Nephron progenitor cell (in vitro differentiated cells): Measurements from ENCODE around the gene PRIMA1.

Experiments used
- DNase-seq: peaks from one replicate; pipeline ENCODE4 v3.0.0; 2021
- H3K27ac Mint-ChIP-seq: 2 replicates; pipeline ENCODE4 v1.8.0; 2021; ENCODE audit warnings: mild to moderate bottlenecking, moderate library complexity, mixed read lengths
- H3K27me3 Mint-ChIP-seq: 2 replicates; pipeline ENCODE4 v1.8.0; 2021; ENCODE audit warnings: mild to moderate bottlenecking, low read depth, mixed read lengths; ENCODE audit not compliant: poor library complexity
- H3K36me3 Mint-ChIP-seq: 2 replicates; pipeline ENCODE4 v1.8.0; 2021; ENCODE audit warnings: low read depth, mixed read lengths
- H3K4me1 Mint-ChIP-seq: 2 replicates; pipeline ENCODE4 v1.8.0; 2021; ENCODE audit warnings: mixed read lengths
- H3K4me3 Mint-ChIP-seq: 2 replicates; pipeline ENCODE4 v1.8.0; 2021; ENCODE audit warnings: mild to moderate bottlenecking, moderate library complexity, mixed read lengths
- H3K9me3 Mint-ChIP-seq: 2 replicates; pipeline ENCODE4 v1.8.0; 2021; ENCODE audit warnings: mild to moderate bottlenecking, moderate library complexity, mixed read lengths
- CTCF ChIP-seq: fragments of 200-600 bp; sonication (generic); IDR thresholded peaks from 2 replicates; pipeline ENCODE4 v1.5.0; 2021; ENCODE audit warnings: antibody characterized with exemption

PRIMA1 gene

DNA sequence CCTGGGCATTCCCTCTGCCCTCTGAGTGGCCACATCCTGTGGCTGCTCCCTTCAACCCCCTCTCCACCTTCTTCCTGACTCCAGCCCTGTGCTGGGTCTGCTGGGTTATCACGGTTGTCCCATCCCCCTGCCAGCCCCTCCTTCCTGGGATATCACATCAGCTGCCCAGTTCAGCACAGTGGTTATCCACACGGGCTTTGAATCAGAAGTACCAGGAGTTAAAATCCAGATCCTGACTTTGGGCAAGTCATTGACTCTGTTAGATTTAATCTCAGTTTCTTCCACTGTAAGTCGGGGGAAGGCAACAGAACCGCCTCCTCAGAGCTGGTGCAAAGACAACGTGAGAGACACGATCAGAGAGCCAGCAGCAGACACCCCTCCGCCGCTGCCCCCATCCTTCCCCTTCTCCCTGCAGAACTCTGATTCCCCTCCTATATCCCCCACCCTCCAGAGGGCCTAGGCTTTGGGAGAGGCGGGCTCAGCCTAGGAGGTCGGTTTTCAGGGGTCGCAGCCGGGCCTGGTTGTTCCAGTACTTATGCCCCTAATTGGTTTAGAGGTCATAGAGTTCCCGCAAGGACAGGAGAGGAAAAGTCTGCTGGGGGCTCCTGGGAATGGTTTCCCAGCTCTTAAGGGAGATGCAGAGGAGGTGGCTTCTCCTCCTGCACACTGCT is 42.5 kb downstream of the PRIMA1 start:
- peaks cover 48% of the 10 kb centered on the region for H3K4me1 Mint-ChIP-seq
- TF ChIP-seq CTCF: no peak
- no peak for DNase-seq
- H3K36me3 Mint-ChIP-seq: no peaks in the 10 kb centered on the region
- peak overlapping the region; percentile 86 for H3K27ac Mint-ChIP-seq
- H3K9me3 Mint-ChIP-seq: no peaks in the 10 kb centered on the region
- H3K4me3 Mint-ChIP-seq: no peak overlapping the region
- peaks cover 15% of the 10 kb centered on the region for H3K27me3 Mint-ChIP-seq

DNA sequence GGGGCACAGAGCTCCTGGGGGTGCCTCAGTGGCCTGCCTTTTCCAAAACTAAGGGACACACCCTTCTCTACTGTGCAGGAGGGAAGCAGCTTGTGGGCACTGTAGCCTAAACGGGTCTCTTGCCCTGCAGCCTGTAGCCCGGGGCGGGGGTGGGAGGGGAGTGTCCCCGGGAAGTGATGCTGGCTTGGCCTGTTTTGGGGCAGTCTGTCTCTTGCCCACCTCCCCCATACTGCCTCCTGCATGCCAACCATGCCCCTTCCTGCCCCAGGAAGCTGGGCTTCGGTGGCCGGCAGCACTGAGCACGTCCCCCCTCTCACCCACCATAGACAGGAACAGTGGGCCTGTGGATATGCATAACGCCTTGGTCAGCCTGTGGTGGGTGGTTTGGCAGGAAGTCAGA is 43.4 kb downstream of the PRIMA1 start:
- H3K36me3 Mint-ChIP-seq: no peaks in the 10 kb centered on the region
- TF ChIP-seq CTCF: no peak

GRCh38 chr14:93744176-93744575 is 44.1 kb downstream of the PRIMA1 start:
- Mint-ChIP-seq H3K27ac (no peak overlapping the region), H3K4me1 (peaks cover 45% of the 10 kb centered on the region), H3K27me3 (peaks cover 14% of the 10 kb centered on the region), H3K36me3 (no peaks in the 10 kb centered on the region), H3K9me3 (no peaks in the 10 kb centered on the region), H3K4me3 (no peak overlapping the region)
- DNase-seq: no peak
- TF ChIP-seq CTCF: no peak

More for the DNA sequence above, 43.4 kb downstream of the PRIMA1 start:
- Mint-ChIP-seq H3K27me3 (peaks cover 15% of the 10 kb centered on the region), H3K4me3 (no peak overlapping the region), H3K27ac (no peak overlapping the region), H3K9me3 (no peaks in the 10 kb centered on the region), H3K4me1 (peaks cover 48% of the 10 kb centered on the region)
- no peak for DNase-seq

DNA sequence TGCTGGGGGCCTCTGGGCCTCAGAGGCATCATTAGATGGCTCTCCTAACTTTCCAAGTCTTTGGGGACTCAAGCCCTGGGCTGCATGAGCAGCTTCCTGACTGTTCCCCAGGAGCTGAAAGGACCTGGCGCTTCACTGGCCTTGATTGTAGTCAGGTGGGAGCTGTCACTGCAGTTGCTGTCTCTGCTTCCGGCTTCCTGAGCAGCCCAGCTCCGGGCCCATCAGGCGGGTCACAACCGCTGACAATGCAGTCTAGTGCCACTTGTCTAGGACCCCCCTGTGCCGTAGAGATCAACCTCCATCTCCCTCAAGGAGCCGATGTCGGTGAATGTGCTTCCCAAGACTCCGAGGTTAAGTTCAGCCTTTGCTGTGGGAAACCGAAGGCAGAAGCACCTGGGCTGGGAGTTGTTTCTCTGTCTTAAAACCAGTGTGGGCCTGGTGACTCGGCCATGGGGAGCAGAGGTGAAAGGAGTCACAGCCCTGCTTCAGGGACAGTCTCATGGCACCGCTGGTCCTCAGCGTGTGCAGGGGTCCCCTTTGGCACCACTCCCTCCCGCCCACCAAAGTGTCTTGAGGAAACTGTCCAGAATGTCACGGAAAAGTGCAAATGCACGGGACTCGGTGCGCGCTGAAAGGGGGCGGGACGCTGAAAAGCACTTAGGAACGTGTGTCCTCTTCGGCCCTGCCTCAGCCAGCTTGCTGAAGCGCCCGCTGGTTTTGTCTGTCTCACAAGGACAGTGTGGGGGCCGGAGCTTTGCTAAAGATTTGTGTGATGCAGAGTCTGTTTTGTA is 44.8 kb downstream of the PRIMA1 start:
- Mint-ChIP-seq H3K27me3 (peaks cover 13% of the 10 kb centered on the region), H3K27ac (peak overlapping the region; percentile 61), H3K4me1 (peaks cover 42% of the 10 kb centered on the region), H3K36me3 (no peaks in the 10 kb centered on the region), H3K9me3 (no peaks in the 10 kb centered on the region), H3K4me3 (no peak overlapping the region)
- no peak for TF ChIP-seq CTCF
- DNase-seq: no peak

DNA sequence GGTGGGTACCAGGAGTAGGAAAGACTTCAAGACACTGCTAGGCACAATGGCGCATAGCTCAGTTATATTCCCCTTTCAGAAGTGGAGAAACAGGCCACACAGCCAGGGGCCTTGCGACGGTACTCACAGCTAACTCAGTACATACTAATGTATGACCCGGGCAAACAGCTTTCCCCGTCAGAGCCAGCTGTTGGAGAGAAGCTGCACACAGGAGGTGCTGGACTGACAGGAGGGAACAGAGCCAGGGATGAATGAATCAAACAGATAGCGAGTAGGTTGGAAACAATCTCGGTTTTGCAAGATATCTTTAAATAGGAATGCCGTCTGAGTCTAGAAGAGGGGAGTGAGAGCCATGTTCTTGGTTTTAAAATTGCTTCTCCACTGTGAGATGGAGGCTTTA is 45.5 kb downstream of the PRIMA1 start:
- Mint-ChIP-seq H3K9me3 (no peaks in the 10 kb centered on the region), H3K27me3 (peaks cover 13% of the 10 kb centered on the region), H3K27ac (peak overlapping the region; percentile 70), H3K4me1 (peaks cover 40% of the 10 kb centered on the region), H3K36me3 (no peaks in the 10 kb centered on the region), H3K4me3 (no peak overlapping the region)
- no peak for TF ChIP-seq CTCF
- no peak for DNase-seq
